Effector CD4-positive, alpha-beta T cell (primary cell): Measurements from ENCODE around the gene CBFA2T2.
A peak's percentile ranks its signal among the peaks of the same experiment; 100 is the strongest.
"Not testable (repeated sequence)": the region's sequence is repeated elsewhere in the genome, so short reads cannot be mapped to it uniquely, and the experiment has no call there.

Experiments used
- DNase-seq: peaks from one replicate; pipeline ENCODE4 v3.0.0-alpha.2; 2020

Gene CBFA2T2

DNA sequence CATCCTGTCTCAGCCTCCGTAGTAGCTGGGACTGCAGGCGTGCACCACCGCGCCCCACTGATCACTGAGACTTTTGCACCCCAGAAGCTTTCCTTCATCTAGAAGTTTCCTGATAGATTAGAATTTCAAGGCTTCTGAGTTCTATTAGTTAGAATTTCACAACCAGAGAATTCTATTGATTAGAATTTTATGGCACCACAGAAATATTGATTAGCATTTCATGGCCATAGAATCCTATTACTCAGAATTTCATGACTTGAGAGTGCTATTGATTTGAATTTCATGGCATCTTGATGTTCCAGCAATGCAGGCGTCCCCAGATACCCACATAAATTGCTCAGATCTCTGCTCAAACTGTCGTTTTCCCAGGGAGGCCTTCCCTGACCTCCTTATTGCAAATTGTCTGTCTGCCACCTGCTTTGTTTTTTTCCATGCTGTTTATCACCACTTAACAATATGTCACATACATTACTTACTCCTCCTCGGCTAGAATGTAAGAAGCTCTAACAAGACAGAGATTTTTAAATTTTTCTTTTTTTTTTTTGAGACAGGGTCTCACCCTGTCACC is 16.9 kb upstream of the CBFA2T2 start:
- no peak for DNase-seq

DNA sequence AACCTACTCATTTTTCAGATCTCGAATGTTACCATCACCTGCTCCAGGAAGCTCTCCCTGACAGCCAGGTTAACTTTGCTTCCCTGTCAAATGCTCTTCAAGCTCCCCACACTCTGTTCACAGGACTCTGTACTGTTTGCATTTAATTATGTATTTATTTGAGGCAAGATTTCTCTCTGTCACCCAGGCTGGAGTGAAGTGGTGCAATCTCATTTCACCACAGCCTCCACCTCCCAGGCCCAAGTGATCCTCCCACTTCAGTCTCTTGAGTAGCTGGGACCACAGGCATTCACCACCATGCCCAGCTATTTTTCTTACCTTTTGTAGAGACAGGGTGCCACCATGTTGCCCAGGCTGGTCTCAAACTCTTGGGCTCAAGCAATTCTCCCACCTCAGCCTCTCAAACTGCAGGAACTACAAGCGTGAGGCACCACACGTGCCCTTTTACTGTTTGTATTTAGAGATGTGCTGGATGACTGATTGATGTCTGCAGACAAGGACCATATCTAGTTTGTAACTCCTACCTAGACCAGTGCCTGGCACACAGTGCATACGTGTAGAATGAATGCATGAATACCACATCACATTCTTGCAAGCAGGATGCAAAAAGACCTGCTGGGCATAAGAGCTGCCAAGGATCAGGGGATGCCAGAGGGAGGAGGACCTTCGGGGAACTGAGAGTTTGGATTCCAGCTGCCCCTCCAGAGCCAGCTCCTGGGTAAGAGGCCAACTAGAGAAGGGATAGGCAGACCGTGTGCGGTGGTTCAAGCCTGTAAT is 15.6 kb upstream of the CBFA2T2 start:
- no peak for DNase-seq

- DNase-seq, result no peak
Observed at GRCh38 chr20:33474963-33475362, 14.9 kb upstream of the CBFA2T2 start.

- DNase-seq, result no peak
Observed at GRCh38 chr20:33475381-33476152, 14.3 kb upstream of the CBFA2T2 start.

- DNase-seq, result no peak
Observed at GRCh38 chr20:33477386-33478234, 12.3 kb upstream of the CBFA2T2 start.

- no peak for DNase-seq
Observed at GRCh38 chr20:33480048-33480447, 9.8 kb upstream of the CBFA2T2 start.

DNA sequence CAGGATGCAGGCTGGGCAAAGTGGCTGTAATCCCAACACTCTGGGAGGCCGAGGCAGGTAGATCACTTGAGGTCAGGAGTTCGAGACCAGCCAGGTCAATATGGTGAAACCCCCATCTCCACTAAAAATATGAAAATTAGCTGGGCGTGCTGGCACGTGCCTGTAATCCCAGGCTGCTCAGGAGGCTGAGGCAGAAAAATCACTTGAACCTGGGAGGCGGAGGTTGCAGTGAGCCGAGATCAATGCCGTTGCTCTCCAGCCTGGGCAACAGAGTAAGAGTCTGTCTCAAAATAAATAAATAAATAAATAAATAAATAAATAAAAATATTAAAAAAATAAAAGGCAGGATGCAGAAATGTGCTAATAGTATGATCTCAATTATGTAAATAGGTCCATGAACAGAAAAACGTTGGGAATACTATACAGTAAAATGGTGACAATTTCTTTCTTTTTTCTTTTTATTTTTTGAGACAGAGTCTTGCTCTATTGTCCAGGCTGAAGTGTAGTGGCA is 8.4 kb upstream of the CBFA2T2 start:
- DNase-seq, result no peak

DNA sequence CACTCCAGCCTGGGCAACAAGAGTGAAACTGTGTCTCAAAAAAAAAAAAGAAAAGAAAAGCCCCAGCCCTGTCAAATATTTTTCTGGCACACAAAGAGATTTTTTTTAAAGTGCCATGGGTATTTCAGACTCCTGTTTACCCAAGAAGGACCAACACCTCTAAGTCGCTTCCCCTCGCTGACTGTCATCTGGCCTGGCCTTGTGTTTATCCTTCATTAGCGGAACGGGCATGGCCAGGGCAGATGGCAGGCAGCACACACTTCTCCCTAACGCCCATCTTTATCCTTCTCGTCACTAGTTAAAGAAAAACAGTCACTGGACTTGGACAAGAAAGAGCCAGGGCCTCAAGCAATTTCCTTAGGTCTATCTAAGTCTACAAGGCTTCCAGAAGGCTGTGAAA is 7.3 kb upstream of the CBFA2T2 start:
- no peak for DNase-seq

DNA sequence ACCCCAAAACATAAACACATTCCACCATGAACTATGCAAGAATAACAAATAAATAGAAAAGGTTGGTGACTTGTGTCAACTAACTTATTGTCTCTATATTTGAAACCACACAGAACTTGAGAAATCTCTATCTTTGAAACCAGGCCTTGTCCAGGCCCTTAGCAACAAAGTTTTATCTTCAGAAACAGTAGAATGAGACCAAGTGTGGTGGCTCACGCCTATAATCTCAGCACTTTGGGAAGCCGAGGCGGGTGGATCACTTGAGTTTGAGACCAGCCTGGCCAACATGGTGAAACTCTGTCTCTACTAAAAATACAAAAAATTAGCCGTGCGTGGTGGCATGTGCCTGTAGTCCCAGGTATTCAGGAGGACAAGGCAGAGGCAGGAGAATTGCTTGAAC is 6.7 kb upstream of the CBFA2T2 start:
- not testable (repeated sequence) for DNase-seq

- DNase-seq, result no peak
Observed at GRCh38 chr20:33488201-33488600, 1.7 kb upstream of the CBFA2T2 start.

DNA sequence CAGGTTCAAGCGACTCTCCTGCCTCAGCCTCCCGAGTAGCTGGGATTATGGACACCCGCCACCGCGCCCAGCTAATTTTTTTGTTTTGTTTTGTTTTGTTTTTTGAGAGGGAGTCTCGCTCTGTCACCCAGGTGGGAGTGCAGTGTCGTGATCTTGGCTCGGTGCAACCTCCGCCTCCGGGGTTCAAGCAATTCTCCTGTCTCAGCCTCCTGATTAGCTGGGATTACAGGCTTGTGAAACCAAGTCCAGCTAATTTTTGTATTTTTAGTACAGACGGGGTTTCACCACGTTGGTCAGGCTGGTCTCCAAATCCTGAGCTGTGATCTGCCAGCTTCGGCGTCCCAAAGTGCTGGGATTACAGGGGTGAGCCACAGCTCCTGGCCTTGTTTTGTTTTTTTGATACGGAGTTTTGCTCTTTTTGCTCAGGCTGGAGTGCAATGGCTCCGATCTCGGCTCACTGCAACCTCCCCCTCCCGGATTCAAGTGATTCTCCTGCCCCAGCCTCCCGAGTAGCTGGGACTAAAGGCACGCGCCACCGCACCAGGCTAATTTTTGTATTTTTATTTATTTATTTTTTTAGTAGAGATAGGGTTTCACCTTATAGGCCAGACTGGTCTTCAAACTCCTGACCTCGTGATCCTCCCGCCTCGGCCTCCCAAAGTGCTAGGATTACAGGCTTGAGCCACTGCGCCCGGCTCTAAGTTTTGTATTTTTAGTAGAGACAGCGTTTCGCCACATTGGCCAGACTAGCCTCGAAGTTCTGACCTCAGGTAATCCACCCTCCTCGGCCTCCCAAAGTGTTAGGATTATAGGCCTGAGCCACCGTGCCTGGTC is 1.0 kb upstream of the CBFA2T2 start:
- DNase-seq, result not testable (repeated sequence)

DNA sequence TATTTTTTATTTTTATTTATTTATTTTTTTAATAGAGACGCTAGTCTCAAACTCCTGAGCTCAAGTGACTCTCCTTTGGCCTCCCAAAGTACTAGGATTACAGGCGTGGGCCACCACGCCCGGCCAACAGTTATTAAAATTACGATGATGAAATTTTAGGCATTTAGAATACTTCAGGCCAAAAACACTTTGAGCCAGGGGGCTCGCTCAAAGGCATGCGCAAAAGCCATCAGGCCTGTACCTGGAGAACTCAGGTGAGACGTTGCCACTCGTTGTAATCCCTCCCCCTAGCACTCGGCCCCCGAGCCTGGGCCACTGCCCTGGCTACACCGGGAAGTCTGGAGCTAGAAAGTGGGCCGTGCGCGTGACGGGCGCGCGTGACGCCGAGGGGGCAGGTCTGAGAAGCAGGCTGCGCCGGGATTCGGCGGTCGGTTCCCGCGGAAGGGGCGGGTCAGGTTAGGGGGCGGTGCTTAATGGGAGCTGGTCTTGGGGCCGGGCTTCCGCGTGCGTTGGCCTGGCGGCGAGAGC is 337 bp upstream of the CBFA2T2 start:
- DNase-seq, result peak; percentile 98

DNA sequence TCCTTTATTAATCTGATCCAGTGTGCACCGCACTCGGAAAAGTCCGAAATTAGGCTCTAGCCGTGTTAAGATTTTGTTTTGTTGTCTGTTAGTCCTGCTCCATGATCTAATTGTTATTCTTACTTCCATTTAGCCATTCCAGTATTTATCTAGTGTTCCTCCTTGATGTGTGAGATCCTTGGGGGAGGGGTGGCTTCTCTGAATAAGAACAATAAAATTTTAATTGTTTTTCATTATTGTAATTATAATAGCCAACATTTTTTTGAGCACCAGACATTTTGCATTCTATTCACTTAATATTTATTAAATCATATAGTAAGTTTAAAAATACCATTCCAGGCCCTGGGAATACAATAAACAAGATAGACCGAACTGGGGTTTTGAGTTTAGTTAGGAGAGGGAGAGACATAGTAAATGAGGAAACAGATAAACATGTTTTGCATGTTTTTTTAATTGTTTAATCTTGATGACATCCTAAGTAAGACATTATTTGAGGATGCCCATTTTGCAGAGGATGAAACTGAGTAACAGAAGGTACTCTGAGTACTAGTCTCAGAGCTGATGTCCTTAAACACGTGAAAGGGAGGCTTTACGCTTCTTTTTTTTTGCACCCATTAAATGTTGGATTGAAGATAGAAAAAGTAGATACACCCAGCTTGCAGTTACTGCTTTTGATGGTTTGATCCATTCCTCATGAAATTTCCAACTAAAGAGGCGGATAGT is 1.2 kb downstream of the CBFA2T2 start:
- DNase-seq, result no peak

DNA sequence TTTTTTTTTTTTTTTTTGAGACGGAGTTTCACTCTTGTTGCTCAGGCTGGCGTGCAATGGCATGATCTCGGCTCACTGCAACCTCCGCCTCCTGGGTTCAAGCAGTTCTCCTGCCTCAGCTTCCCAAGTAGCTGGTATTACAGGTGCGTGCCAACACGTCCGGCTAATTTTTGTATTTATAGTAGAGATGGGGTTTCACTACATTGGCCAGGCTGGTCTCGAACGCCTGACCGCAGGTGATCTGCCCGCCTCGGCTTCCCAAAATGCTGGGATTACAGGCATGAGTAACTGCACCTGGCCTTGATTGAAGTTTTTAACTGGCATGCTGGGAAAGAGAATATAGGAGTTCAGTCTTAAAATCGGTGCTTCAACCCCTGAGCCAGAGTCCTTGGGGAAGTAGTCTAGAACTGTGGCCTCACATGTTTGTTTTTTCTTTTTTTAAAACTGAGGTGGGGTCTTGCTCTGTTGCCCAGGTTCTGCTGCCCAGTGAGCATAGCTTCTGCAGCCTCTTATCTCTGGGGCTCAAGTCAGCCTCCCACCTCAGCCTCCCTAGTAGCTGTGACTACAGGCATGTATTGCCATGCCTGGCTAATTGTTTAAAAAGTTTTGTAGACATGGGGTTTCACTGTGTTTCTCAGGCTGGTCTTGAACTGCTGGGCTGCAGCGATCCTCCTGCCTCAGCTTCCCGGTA is 3.3 kb downstream of the CBFA2T2 start:
- DNase-seq, result no peak

DNA sequence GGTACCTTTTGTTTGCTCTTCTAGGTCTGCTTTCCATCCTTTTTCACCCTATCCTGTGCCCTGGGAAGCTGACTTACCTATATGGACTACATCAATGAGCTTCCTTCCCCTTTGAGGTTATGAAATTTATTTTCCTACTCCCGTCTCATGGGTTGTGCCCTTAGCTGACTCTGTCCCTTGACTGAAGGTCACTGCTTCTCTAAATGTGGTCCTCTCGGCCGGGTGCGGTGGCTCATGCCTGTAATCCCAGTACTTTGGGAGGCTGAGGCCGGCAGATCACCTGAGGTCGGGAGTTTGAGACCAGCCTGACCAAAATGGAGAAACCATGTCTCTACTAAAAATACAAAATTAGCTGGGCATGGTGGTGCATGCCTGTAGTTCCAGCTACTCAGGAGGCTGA is 6.9 kb downstream of the CBFA2T2 start:
- not testable (repeated sequence) for DNase-seq

DNA sequence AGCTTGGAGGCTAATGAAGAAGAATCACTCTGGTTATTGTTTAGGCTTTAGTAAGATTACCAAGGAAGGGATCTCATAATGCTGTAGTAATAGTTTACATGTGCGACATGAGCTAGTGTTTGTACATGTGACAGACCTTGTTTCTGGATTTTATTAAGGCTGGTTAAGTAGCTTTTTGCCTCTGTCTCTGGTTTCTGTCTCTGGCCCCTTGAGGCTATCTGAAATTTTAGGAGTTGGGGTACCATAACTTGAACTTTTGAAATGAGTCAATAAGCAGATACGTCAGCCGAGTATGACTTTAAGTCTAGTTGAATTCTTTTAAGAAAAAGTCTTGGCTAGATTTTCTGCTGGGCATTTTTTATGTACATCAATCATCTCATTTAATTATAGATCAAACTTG is 9.5 kb downstream of the CBFA2T2 start:
- no peak for DNase-seq

GRCh38 chr20:33501000-33501399 is 11.1 kb downstream of the CBFA2T2 start:
- no peak for DNase-seq

DNA sequence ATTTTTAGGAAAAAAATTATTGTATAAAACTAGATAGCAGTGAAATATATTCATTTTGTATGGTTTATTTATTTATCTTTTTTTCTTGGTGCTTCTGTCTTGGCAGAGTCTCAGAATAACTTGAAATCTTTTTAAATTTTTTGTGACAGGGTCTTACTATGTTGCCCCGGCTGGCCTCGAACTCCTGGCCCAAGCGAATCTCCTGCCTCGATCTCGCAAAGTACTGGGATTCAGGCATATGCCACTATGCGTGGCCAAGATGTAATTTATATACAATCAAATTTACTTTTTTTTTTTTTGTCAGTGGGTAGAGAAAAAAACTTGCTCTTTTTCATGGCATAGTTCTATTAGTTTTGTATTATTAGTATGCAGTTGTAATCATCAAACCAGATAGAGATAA is 13.7 kb downstream of the CBFA2T2 start:
- DNase-seq, result no peak

DNA sequence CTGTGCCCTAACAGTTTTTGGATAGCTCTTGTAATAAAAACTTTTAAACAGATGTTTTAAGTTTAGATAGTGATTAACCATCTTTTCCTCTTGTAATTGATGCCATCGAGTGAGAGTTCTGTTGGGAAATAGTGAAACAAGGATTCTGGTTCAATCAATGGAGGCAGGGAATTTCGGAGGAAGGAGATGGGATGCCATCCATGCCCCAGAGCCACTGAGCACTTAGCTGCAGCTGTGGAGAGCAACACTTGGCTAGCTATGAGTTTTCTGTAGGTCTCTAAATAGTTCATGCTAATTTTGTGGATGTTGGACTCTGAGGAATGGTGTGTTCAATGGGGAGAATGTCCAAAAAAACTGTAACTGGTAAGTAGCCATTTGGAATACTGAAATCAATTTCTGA is 16.7 kb downstream of the CBFA2T2 start:
- no peak for DNase-seq

GRCh38 chr20:33507461-33507860 is 17.6 kb downstream of the CBFA2T2 start:
- no peak for DNase-seq
